ENCODE results near the gene DNAI1.

DNA sequence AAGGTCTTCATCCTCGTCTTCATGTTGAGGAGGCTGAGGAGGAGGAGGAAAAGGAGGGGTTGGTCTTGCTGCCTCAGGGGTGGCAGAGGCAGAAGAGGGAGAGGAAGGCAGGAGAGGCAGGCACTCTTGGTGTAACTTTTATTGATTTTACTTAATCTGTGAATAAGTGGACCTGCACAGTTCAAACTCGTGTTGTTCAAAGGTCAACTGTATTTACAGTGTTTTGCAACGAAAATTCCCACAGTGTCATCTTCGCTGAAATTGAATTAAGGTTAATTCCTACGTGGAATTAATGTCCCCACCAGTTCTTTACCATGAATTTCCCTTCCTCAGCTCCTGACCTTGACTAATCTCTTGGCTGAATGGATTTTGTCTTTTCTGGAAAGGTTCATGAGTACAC is 85.4 kb downstream of the DNAI1 start:
- TF ChIP-seq CTCF (conservative IDR thresholded peaks at IDR 0.05; ENCODE audit: low read depth, low read length) (no peak), EZH2phosphoT487 (IDR thresholded peaks at IDR 0.05; ENCODE audit: borderline replicate concordance, low read length) (no peak), EZH2 (IDR thresholded peaks at IDR 0.05; ENCODE audit: low read length, unreplicated experiment) (no peak)

Measured in PC-3 (cell line).